ENCODE measurements around the gene HAND1.
A peak's percentile ranks its signal among the peaks of the same experiment; 100 is the strongest.

Gene HAND1

GRCh38 chr5:154473581-154474283, 4.3 kb downstream of the HAND1 start:
- ChIA-PET POLR2A (ENCODE audit: low non-redundant PET) (no interaction called here), CTCF (interaction anchor here (0.7 to 1.5 kb wide), 3 partner anchors 137 to 289 kb away, joined by 3 to 4 read pairs (median 4); no protein-coding TSS in a partner anchor)
- TF ChIP-seq CTCF (conservative IDR thresholded peaks at IDR 0.05; ENCODE audit: low read depth), result no peak
- DNase-seq (ENCODE audit: low spot score), result no peak
- no peak overlapping the region for H3K27ac ChIP-seq

- no peak for TF ChIP-seq CTCF (conservative IDR thresholded peaks at IDR 0.05; ENCODE audit: low read depth)
- ChIA-PET POLR2A (ENCODE audit: low non-redundant PET) (no interaction called here), CTCF (interaction anchor here (0.6 to 1.5 kb wide), 4 partner anchors 130 to 288 kb away, joined by 3 to 4 read pairs (median 4); no protein-coding TSS in a partner anchor)
- DNase-seq (ENCODE audit: low spot score), result no peak
- no peak overlapping the region for H3K27ac ChIP-seq
Observed at GRCh38 chr5:154472871-154473580, 5.0 kb downstream of the HAND1 start.

GRCh38 chr5:154470947-154471870, 6.8 kb downstream of the HAND1 start:
- no peak overlapping the region for H3K27ac ChIP-seq
- CTCF ChIA-PET, result interaction anchor here (2.6 kb wide), 1 partner anchor 49 kb away, joined by 13 read pairs; no protein-coding TSS in a partner anchor
- POLR2A ChIA-PET (ENCODE audit: low non-redundant PET), result no interaction called here
- DNase-seq (ENCODE audit: low spot score), result no peak
- TF ChIP-seq CTCF (conservative IDR thresholded peaks at IDR 0.05; ENCODE audit: low read depth), result no peak

- ChIA-PET POLR2A (ENCODE audit: low non-redundant PET) (interaction anchor here (0.7 kb wide), 1 partner anchor 114 kb away, joined by 7 read pairs; no protein-coding TSS in a partner anchor), CTCF (interaction anchor here (0.6 to 2.6 kb wide), 2 partner anchors 28 to 50 kb away, joined by 4 to 13 read pairs; no protein-coding TSS in a partner anchor)
Observed at GRCh38 chr5:154470137-154470536, 7.9 kb downstream of the HAND1 start.

GRCh38 chr5:154467655-154468354, 10.2 kb downstream of the HAND1 start:
- H3K27ac ChIP-seq, result no peak overlapping the region
- peak; percentile 97 for TF ChIP-seq CTCF (conservative IDR thresholded peaks at IDR 0.05; ENCODE audit: low read depth)
- CTCF ChIA-PET, result interaction anchor here (0.6 to 1.7 kb wide), 15 partner anchors 10 to 367 kb away, joined by 3 to 9 read pairs (median 4); partner anchors contain the start of gene HAND1
- POLR2A ChIA-PET (ENCODE audit: low non-redundant PET), result no interaction called here
- peak; percentile 94 for DNase-seq (ENCODE audit: low spot score)

More at GRCh38 chr5:154470137-154470536, 7.9 kb downstream of the HAND1 start:
- no peak for TF ChIP-seq CTCF (conservative IDR thresholded peaks at IDR 0.05; ENCODE audit: low read depth)
- H3K27ac ChIP-seq, result no peak overlapping the region
- DNase-seq (ENCODE audit: low spot score), result no peak

Data from RWPE1 (cell line).